Hematopoietic multipotent progenitor cell treated with erythropoietin and hydrocortisone succinate and interleukin-3 and kit ligand, for 17 days (in vitro differentiated cells): Measurements from ENCODE around the gene TTYH2.

Experiments
- DNase-seq: peaks from one replicate; pipeline ENCODE4 v3.0.0-alpha.2; 2015; ENCODE audit warnings: low spot score

The TTYH2 gene

GRCh38 chr17:74295625-74296547 lies 82.5 kb downstream of the TTYH2 start:
- DNase-seq: peak; percentile 86

DNA sequence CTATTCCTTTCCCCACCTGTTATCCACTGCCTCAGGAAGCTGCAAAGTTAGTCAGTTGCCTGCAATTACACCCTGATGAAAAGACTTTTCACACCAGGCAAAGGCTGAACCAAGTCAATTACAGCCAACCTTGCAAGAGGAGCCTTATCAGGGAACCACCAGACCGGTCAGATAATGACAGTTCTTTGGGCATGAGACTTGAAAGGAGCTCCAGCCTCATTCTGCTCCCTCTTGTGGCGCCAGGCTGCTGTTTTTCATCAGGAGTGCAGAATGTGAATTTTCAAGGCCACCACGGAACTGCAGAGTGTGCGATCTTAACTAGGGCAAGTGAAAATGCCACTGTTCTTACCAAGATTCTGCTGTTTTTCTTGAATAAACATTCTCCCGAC lies 83.2 kb downstream of the TTYH2 start:
- DNase-seq: peak; percentile 94

DNA sequence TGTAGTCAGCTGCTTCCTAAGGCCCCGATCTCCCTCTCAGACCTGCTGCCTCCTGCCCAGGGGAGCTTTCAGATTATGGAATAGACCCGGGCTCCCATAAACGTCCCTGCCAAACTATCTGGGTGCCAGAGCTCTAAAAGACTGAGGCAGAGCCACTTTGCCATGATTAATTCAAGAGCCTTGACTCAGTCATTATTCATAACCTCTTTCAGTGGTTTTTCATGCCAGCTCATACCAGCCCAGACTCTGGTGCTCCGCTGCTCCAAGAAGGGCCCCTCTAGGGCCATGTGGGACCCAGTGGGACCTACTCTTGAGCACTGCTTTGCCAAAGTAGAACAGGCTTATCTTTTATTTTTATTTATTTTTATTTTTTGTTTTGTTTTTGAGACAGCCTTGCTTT lies 84.6 kb downstream of the TTYH2 start:
- DNase-seq: peak; percentile 15

DNA sequence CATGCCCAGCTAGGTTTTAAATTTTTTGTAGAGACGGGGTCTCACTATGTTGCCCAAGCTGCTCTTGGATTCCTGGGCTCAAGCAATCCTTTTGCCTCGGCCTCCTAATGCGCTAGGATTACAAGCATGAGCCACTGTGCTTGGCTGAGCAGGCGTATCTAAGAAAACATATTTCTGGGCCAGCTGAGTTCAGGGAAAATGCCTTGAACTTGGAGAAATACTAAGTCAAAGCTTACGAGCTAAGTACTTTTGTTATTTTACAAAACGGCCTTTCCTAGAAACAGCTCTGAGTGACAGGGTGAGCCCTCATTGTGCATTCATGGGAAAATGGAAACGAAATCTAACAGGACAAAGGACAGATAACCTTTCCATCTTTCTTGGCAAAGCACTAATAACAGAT lies 85.4 kb downstream of the TTYH2 start:
- DNase-seq: no peak

DNA sequence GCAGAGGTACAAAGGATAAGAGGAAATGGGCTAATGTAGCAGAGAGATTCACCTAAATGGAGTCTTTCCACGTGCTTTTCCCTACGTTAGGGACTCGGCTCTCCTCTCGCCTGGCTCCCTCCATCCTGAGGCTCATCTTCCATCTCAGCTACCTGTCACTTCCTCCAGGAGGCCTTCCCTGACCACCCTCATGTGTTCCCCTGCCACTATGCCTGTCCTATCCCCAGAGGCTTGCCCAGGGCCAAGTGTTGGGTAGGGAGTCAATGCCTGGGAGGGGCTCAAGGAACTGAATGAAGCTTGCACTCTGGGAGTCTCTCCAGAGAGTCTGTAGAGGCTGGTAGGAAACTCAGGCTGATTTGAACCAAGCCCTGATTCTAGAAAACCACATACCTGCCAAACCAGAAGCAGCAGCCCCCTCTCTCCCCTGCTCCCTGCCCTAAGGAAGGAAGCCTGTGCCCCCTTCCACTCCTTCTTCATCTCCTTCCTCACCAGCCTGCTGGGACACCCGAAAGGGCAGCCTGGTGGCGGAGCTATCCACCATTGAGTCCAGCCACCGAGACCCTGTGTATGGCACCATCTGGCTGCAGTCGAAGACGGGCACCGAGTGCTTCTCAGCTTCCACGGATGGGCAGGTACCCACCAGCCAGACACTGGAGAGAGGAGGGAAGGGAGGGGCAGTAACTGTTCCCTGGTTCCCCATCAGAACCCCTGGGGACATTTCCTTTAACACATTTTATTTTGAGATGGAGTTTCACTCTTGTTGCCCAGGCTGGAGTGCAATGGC lies 86.0 kb downstream of the TTYH2 start:
- DNase-seq: no peak

GRCh38 chr17:74303305-74303704 lies 89.9 kb downstream of the TTYH2 start:
- DNase-seq: no peak

- DNase-seq: no peak
Measured at GRCh38 chr17:74304184-74304583, 90.8 kb downstream of the TTYH2 start.

GRCh38 chr17:74305865-74306654 lies 92.7 kb downstream of the TTYH2 start:
- no peak for DNase-seq

DNA sequence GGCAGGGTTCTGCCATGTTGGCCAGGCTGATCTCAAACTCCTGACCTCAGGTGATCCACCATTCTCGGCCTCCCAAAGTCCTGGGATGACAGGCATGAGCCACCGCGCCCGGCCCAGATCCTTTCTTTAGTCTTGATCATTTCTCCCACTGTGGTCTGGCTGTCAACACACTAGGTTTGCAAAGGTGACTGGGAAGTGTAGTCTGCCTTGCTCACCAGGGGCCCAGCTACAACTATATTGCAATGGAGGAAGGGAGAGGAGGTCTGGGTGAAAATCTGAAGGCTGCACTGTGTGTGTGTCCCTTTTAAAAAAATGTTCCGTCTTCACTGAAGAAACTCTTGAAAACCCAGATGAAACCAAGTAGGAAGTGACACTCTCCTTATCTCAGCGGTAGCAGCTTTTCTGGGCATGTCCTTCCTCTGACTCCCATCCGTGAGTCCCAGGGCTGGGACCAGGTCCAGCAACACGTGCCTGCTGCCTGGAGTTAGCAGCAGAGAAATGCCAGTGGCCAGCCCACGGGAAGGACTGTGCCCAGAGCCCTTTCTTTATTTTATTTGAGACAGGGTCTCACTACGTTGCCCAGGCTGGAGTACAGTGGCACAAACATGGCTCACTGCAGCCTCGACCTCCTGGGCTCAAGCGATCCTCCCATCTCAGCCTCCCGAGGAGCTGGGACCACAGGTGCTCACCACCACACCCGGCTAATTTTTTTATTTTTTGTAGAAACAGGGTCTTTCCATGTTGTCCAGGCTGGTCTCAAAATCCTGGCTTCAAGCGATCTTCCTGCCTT lies 94.8 kb downstream of the TTYH2 start:
- DNase-seq: peak; percentile 12

DNA sequence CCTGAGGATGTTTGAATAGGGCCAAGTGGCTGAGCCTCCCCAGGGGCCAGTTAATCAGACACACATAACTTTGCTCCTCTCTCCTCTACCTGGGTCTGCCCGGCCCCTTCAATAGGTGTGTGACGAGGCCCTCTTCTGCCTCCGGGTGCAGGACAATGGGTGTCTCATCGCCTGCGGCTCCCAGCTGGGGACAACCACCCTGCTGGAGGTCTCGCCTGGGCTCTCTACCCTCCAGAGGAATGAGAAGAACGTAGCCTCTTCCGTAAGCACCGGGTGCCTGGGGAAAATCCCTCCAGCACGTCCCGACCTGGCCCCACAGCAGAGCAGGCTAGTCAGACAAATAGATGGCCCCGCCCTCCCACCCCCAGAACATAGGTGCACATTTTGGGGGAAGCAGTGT lies 96.5 kb downstream of the TTYH2 start:
- no peak for DNase-seq
